ENCODE results near the gene DLK1. TPM values are rescaled to one million over a fixed set of nuclear protein-coding genes. Genes with fewer than 3 reads are reported as not detected.

DLK1 gene
- total and polyA plus RNA-seq, 2 donors, result 4.8 to 6.9 TPM

DNA sequence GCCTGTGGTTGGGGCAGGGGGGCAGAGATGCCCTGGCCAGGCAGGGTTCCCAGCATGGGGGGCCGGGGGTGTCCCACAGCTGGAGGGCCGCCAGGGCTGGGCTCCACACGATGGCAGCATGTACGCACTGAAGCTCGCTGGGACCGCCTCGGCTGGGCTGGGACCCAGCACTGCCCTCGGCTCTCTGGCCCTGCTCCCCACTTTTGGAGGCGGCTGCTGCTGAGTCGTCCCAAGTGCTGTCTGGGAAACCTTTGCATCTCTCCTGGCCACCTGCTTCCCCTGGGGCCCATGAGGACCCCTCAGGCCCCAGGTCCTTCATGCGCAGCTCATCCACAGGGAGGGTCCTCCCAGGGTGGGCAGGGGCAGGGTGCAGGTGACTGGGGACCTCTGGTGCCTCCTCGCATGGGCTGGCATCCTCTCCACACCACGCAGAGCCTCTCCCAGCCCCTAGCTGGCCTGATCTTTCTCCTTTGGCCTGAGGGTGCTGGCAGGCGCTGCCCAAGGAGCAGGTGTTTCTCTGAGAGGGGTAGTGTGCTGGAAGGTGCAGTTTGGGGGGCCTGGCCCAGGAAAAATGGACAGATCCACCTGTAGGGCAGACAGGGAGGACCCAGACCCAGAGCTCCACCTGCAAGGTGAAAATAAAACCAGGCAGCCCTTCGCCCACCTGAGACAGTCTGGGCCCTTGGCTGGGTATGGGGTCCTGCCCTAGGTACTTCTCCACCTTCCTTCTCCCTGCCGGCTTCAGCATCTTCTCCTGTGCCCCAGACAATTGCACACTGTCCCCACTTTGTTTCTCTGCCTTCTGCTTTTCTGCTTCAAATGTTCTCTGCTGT lies 46.9 kb downstream of the DLK1 start:
- Histone ChIP-seq H3K27me3 (ENCODE audit: control insufficient read depth in 2 of 2, insufficient read depth in 1 of 2, low read length in 1 of 2) (no peaks in the 10 kb centered on the region), H3K4me3 (ENCODE audit: low read length in 2 of 2) (no peak overlapping the region), H3K27ac (ENCODE audit: low read depth in 1 of 2, low read length in 1 of 2) (no peak overlapping the region), H3K9me3 (ENCODE audit: control insufficient read depth in 2 of 2, insufficient read depth in 1 of 2, low read length in 1 of 2) (peaks cover 0 to 9% of the 10 kb centered on the region in 2 donors), H3K4me1 (ENCODE audit: control insufficient read depth in 2 of 2, insufficient read depth in 2 of 2, low read length in 2 of 2) (no peaks in the 10 kb centered on the region), H3K36me3 (ENCODE audit: control insufficient read depth in 2 of 2, insufficient read depth in 2 of 2, low read length in 1 of 2) (no peaks in the 10 kb centered on the region)
- DNase-seq (ENCODE audit: low read depth in 6 of 9, low spot score in 9 of 9), result no peak
- 94% methylated on average over 16 of the region's 16 CpGs for WGBS

DNA sequence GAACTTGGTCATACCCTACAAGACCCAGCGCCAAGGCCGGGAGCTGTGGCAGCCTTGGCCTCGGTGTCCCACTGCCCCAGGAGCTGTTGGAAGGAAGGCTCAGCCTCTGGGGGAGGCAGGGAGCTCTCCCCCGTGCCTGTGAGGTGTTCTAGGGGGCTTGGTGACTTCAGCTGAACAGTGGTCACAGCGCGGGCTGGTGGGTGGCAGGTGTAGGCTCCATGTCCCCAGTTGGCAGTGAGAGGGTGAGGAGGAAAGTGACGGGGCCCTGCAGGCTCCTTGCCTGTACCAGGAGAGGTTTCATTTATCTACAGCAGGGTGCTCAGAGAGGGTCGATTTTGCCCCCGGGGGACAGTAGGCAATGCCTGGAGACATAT lies 47.5 kb downstream of the DLK1 start:
- WGBS, result 89% methylated on average over 9 of the region's 9 CpGs
- DNase-seq (ENCODE audit: low read depth in 6 of 9, low spot score in 9 of 9), result no peak
- H3K4me1 ChIP-seq (ENCODE audit: control insufficient read depth in 2 of 2, insufficient read depth in 2 of 2, low read length in 2 of 2), result no peaks in the 10 kb centered on the region
- H3K9me3 ChIP-seq (ENCODE audit: control insufficient read depth in 2 of 2, insufficient read depth in 1 of 2, low read length in 1 of 2), result peaks cover 0 to 9% of the 10 kb centered on the region in 2 donors
- no peak overlapping the region for H3K4me3 ChIP-seq (ENCODE audit: low read length in 2 of 2)
- H3K36me3 ChIP-seq (ENCODE audit: control insufficient read depth in 2 of 2, insufficient read depth in 2 of 2, low read length in 1 of 2), result no peaks in the 10 kb centered on the region
- no peak overlapping the region for H3K27ac ChIP-seq (ENCODE audit: low read depth in 1 of 2, low read length in 1 of 2)
- H3K27me3 ChIP-seq (ENCODE audit: control insufficient read depth in 2 of 2, insufficient read depth in 1 of 2, low read length in 1 of 2), result no peaks in the 10 kb centered on the region

- WGBS, result 86% methylated on average over 8 of the region's 8 CpGs
- Histone ChIP-seq H3K4me3 (ENCODE audit: low read length in 2 of 2) (no peak overlapping the region), H3K27me3 (ENCODE audit: control insufficient read depth in 2 of 2, insufficient read depth in 1 of 2, low read length in 1 of 2) (no peaks in the 10 kb centered on the region), H3K27ac (ENCODE audit: low read depth in 1 of 2, low read length in 1 of 2) (no peak overlapping the region), H3K4me1 (ENCODE audit: control insufficient read depth in 2 of 2, insufficient read depth in 2 of 2, low read length in 2 of 2) (no peaks in the 10 kb centered on the region), H3K9me3 (ENCODE audit: control insufficient read depth in 2 of 2, insufficient read depth in 1 of 2, low read length in 1 of 2) (peaks cover 1 to 9% of the 10 kb centered on the region in 2 donors), H3K36me3 (ENCODE audit: control insufficient read depth in 2 of 2, insufficient read depth in 2 of 2, low read length in 1 of 2) (no peaks in the 10 kb centered on the region)
- DNase-seq (ENCODE audit: low read depth in 6 of 9, low spot score in 9 of 9), result no peak
Observed at GRCh38 chr14:100775351-100775830, 48.7 kb downstream of the DLK1 start.

DNA sequence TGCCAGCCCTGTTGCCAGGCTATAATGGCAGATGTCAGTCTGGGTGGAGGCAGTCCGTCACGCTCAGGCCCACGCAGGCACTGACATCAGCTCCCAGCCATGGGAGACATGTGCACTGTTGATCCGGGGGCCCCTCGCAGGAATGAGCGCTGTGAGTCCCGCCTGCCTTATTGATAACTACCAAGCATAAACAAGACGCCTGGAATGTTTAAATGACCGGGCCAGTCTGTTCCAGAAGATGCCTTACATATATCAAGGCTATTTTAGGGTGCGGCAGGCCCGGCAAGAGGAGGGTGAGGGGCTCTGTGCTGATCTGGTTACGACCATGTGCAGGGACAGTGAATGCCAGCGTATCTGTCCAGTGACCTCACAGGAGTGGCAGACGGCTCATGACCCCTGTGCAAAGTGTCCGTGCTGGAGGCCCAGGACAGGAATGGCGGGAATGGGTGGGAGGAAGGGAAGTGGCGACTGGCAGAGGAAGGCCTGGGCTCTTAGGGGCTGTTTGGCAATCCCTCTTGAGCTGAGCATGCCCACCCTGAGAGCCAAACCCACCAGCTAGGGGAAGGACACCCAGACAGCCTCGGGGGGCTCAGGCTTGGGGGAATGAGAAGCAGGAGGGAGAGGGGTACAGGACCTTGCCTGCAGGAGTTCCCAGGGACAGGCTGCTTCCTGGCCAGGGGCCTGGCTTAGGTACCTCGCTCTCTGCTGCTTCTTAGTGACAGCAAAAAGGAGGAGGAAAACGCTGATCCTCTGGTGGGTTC lies 49.3 kb downstream of the DLK1 start:
- no peak for DNase-seq (ENCODE audit: low read depth in 6 of 9, low spot score in 9 of 9)

DNA sequence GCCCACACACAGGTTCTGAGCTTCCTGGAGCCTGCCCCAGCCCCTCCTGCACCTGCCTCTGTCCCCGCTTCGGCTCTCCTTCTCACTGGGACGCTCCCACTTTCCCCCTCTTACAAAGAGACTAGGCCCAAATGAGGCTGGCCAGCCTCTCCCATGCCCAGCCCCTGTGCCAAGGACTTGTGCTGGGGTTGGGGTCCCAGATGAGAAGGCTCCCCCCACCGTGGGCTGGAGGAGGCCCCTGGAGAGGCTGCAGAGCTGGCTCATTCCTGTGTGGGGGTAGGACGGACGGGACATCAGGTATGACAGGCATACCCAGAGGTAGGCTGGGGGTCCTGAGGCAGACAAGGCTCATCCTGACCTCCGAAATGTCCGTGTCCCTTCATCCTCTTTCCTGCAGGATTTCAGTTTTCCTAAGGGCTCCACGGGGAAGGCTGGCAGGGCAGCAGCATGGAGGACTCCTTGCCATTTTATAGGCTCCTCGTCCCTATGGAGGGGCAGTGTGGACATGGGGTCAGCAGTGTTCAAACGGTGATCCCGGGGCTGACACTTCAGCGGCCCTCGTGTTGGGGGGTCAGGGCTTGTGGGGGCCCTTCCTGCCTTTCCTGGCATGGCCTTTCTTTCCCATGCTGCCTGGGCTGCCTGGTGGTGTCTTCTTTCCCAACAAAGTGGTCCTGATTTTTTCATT lies 50.1 kb downstream of the DLK1 start:
- no peaks in the 10 kb centered on the region for H3K36me3 ChIP-seq (ENCODE audit: control insufficient read depth in 2 of 2, insufficient read depth in 2 of 2, low read length in 1 of 2)
- peaks cover 0 to 1% of the 10 kb centered on the region in 2 donors for H3K9me3 ChIP-seq (ENCODE audit: control insufficient read depth in 2 of 2, insufficient read depth in 1 of 2, low read length in 1 of 2)
- H3K27ac ChIP-seq (ENCODE audit: low read depth in 1 of 2, low read length in 1 of 2), result no peak overlapping the region
- no peaks in the 10 kb centered on the region for H3K27me3 ChIP-seq (ENCODE audit: control insufficient read depth in 2 of 2, insufficient read depth in 1 of 2, low read length in 1 of 2)
- no peaks in the 10 kb centered on the region for H3K4me1 ChIP-seq (ENCODE audit: control insufficient read depth in 2 of 2, insufficient read depth in 2 of 2, low read length in 2 of 2)
- DNase-seq (ENCODE audit: low read depth in 6 of 9, low spot score in 9 of 9), result no peak
- 92% methylated on average over 14 of the region's 14 CpGs for WGBS
- no peak overlapping the region for H3K4me3 ChIP-seq (ENCODE audit: low read length in 2 of 2)

More for the DNA sequence above, 49.3 kb downstream of the DLK1 start:
- Histone ChIP-seq H3K4me3 (ENCODE audit: low read length in 2 of 2) (no peak overlapping the region), H3K27me3 (ENCODE audit: control insufficient read depth in 2 of 2, insufficient read depth in 1 of 2, low read length in 1 of 2) (no peaks in the 10 kb centered on the region), H3K9me3 (ENCODE audit: control insufficient read depth in 2 of 2, insufficient read depth in 1 of 2, low read length in 1 of 2) (peaks cover 1 to 3% of the 10 kb centered on the region in 2 donors), H3K36me3 (ENCODE audit: control insufficient read depth in 2 of 2, insufficient read depth in 2 of 2, low read length in 1 of 2) (no peaks in the 10 kb centered on the region), H3K27ac (ENCODE audit: low read depth in 1 of 2, low read length in 1 of 2) (no peak overlapping the region), H3K4me1 (ENCODE audit: control insufficient read depth in 2 of 2, insufficient read depth in 2 of 2, low read length in 2 of 2) (no peaks in the 10 kb centered on the region)
- 92% methylated on average over 20 of the region's 20 CpGs for WGBS

DNA sequence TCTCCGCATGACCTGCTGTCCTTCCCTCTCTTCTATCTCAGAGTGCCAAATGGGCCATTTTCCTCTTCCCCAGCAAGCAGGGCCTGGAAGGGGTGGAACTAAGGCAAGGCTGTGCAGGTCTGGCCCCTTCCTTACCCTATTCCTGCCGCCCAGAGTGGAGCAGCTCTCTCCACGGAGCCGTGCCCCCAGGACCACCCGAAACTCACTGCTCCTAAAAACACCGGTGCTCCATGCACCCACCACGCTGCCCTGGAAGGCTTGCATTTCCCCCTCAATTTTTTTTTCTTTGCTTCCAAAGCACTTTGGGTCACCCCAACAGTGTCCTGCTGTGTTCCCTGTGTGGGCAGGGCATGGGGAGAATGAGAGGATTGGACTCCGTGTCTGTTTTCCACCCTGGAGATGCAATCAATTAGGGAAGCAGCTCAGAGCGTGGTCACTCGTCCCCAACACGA lies 50.7 kb downstream of the DLK1 start:
- no peaks in the 10 kb centered on the region for H3K27me3 ChIP-seq (ENCODE audit: control insufficient read depth in 2 of 2, insufficient read depth in 1 of 2, low read length in 1 of 2)
- no peak overlapping the region for H3K27ac ChIP-seq (ENCODE audit: low read depth in 1 of 2, low read length in 1 of 2)
- no peaks in the 10 kb centered on the region for H3K4me1 ChIP-seq (ENCODE audit: control insufficient read depth in 2 of 2, insufficient read depth in 2 of 2, low read length in 2 of 2)
- H3K4me3 ChIP-seq (ENCODE audit: low read length in 2 of 2), result no peak overlapping the region
- 95% methylated on average over 11 of the region's 11 CpGs for WGBS
- H3K36me3 ChIP-seq (ENCODE audit: control insufficient read depth in 2 of 2, insufficient read depth in 2 of 2, low read length in 1 of 2), result no peaks in the 10 kb centered on the region
- DNase-seq (ENCODE audit: low read depth in 6 of 9, low spot score in 9 of 9), result no peak
- peaks cover 0 to 1% of the 10 kb centered on the region in 2 donors for H3K9me3 ChIP-seq (ENCODE audit: control insufficient read depth in 2 of 2, insufficient read depth in 1 of 2, low read length in 1 of 2)

DNA sequence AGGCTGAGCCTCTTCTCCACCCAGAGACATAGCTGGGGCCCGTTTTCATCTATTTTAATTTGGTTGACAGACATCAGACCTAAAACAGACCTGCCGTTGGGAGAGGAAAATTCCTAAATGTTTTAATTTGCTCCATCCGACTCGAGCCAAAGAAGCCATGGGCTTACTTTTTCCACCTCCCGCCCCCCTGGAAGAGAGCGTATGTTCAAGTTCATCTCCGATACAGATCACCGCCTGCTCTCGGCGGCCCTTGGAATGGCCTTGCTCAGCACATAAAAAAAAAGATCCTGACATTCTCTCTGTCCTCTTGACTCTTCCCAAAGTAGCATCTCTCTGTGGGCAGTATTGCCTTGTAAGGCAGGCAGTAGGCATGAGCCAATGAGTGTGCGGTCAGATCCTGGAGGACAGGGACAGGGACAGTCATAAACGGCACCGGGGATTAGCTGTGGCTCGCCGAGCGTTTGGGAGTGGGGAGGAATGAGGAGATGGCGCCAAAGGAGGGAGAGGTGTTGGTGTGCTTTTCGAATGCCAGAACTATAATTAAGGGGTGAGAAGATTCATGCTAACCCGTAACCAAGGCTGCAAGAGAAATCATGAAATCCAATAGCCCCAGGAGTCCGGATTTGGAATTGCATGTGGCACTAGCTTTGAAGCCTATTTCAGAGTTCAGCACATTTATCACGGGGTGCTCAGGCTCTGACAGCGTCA lies 51.3 kb downstream of the DLK1 start:
- 92% methylated on average over 22 of the region's 22 CpGs for WGBS
- no peaks in the 10 kb centered on the region for H3K4me1 ChIP-seq (ENCODE audit: control insufficient read depth in 2 of 2, insufficient read depth in 2 of 2, low read length in 2 of 2)
- no peak for DNase-seq (ENCODE audit: low read depth in 6 of 9, low spot score in 9 of 9)

GRCh38 chr14:100778526-100778882 lies 51.8 kb downstream of the DLK1 start:
- WGBS, result 95% methylated on average over 7 of the region's 7 CpGs
- H3K36me3 ChIP-seq (ENCODE audit: control insufficient read depth in 2 of 2, insufficient read depth in 2 of 2, low read length in 1 of 2), result no peaks in the 10 kb centered on the region
- no peak overlapping the region for H3K4me3 ChIP-seq (ENCODE audit: low read length in 2 of 2)
- no peaks in the 10 kb centered on the region for H3K4me1 ChIP-seq (ENCODE audit: control insufficient read depth in 2 of 2, insufficient read depth in 2 of 2, low read length in 2 of 2)
- no peaks in the 10 kb centered on the region for H3K27me3 ChIP-seq (ENCODE audit: control insufficient read depth in 2 of 2, insufficient read depth in 1 of 2, low read length in 1 of 2)
- no peak for DNase-seq (ENCODE audit: low read depth in 6 of 9, low spot score in 9 of 9)
- peaks cover 0 to 1% of the 10 kb centered on the region in 2 donors for H3K9me3 ChIP-seq (ENCODE audit: control insufficient read depth in 2 of 2, insufficient read depth in 1 of 2, low read length in 1 of 2)
- no peak overlapping the region for H3K27ac ChIP-seq (ENCODE audit: low read depth in 1 of 2, low read length in 1 of 2)

More for the DNA sequence above, 51.3 kb downstream of the DLK1 start:
- no peaks in the 10 kb centered on the region for H3K36me3 ChIP-seq (ENCODE audit: control insufficient read depth in 2 of 2, insufficient read depth in 2 of 2, low read length in 1 of 2)
- H3K27me3 ChIP-seq (ENCODE audit: control insufficient read depth in 2 of 2, insufficient read depth in 1 of 2, low read length in 1 of 2), result no peaks in the 10 kb centered on the region
- peaks cover 0 to 1% of the 10 kb centered on the region in 2 donors for H3K9me3 ChIP-seq (ENCODE audit: control insufficient read depth in 2 of 2, insufficient read depth in 1 of 2, low read length in 1 of 2)
- no peak overlapping the region for H3K4me3 ChIP-seq (ENCODE audit: low read length in 2 of 2)
- H3K27ac ChIP-seq (ENCODE audit: low read depth in 1 of 2, low read length in 1 of 2), result no peak overlapping the region
